Vein endothelial cell (primary cell): ENCODE measurements around the gene SCN2B. TPM values are rescaled to one million over a fixed set of nuclear protein-coding genes. Genes with fewer than 3 reads are reported as not detected.

ENCODE experiments used
- small RNA-seq: library from RNA; depleted of rRNA; stranded (forward); fragments of <200 nt; gene quantifications from one replicate; pipeline ENCODE3, GENCODE V24; 2012
- total RNA-seq: library from RNA; depleted of rRNA; stranded (reverse); fragments of >200 nt; gene quantifications from 2 replicates; pipeline ENCODE4 v1.2.3, GENCODE V29; 2012

SCN2B gene, protein sequence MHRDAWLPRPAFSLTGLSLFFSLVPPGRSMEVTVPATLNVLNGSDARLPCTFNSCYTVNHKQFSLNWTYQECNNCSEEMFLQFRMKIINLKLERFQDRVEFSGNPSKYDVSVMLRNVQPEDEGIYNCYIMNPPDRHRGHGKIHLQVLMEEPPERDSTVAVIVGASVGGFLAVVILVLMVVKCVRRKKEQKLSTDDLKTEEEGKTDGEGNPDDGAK
- total RNA-seq = under 0.01 TPM in 1 of 2 replicates, not detected in the other

GRCh38 chr11:118175993-118176777 is at the start of gene SCN2B:
Gene SCN2B (minus strand): TSS chr11:118176639. CDS start chr11:118176431, 208 bp downstream.

DNA sequence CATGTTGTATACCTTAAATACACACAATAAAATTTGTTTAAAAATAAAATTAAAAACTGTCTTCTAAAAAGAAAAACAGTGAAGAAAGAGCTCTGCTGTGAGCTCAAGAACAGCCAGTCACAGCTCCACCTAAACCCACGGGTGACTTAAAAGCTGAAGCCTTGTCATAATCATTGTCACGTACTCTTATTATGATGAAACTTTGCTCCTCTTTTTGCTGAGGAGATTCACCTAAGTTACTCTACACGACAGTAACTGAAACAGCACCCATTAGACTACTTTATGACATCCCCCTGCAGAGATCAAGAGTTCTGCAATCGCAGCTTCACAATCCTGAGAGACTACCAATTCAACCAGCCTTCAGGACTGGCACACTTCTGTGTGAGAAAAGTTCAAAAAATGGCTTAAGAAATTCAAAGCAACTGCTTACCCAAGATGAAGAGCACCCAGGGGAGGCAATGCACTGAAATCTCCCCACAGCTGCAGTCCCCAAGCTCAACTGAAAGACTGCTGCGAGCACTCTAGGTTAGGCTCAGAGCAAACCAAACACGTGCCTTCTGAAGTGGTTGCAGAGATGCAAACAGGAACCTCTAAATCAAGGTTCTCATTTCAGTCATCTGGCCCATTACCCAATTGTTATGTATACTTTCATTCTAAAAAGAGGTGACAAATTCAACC is 48.2 kb upstream of the SCN2B start, which contains the start of gene JAML:
JAML (minus strand) TSS at position 501 of the 678 bp plus-strand sequence. CDS start 10,145 bp downstream, outside the sequence.

DNA sequence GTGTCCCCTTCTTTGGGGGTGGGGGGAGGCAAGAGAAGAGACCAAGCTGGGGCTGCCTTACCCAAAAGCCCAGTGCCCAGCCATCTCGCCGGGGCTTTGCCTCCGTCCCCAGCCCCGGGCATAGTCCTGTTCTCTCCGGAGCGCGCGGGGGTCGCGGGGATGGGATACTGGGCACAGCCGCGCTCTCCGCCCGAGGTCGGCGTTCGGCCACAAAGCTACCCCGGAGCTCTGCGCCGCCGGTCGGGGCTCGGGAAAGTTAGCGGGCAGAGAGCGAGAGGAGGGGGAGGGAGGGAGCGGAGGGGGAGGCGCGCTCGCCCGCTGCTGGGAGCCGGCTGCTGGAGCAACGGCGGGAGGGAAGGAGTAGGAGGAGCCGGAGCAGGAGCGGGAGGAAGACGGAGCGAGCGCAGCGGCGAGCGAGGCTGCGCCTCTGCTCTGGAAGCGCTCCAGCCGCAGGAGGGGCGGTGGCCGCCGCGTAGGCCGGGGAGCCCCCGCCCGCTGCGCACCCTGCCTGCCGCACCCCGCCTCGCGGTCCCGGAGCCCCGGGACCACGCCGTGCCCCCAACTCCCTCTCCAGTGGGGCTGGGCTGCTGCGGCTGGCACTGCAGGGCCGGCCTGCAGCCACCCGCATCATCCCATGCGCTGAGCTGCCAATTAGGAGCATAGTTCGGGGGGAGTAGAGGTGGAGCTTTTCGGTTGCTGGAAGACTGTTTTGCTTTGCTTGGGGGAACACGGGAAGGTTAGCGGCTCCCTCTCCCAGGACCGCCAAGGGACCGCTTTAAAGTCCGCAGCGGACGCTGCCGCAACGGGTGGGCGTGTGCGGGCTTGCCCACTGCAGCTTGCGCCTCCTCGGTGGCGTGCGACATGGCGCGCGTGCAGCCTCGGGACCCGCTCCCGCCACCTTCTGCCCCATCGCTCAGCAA is 23.6 kb downstream of the SCN2B start, which contains the start of gene SCN4B:
SCN4B (minus strand) TSS at position 272 of the 920 bp plus-strand sequence; CDS start at position 122, 150 bp downstream.

Small RNAs within 50 kb of the gene (small RNA-seq; reads per million reads assigned to genes)
- gene HSPE1P18 = not detected

Other genes with a start within 250 kb of the SCN2B start
- gene TMPRSS13, start 247.2 kb downstream of the SCN2B start, total RNA-seq = not detected in 2 replicates
- 0.10 TPM in 1 of 2 replicates, not detected in the other for gene IL10RA, start 190.2 kb downstream of the SCN2B start, total RNA-seq
- not detected in 2 replicates for gene TMPRSS4, start 99.6 kb downstream of the SCN2B start, total RNA-seq
- gene SMIM35, start 89.7 kb downstream of the SCN2B start, total RNA-seq = not detected in 2 replicates
- under 0.01 TPM in 2 replicates for gene SCN4B, start 23.8 kb downstream of the SCN2B start, total RNA-seq
- gene JAML, start 48.4 kb upstream of the SCN2B start, total RNA-seq = 0.65 TPM in 1 of 2 replicates, not detected in the other
- gene MPZL3, start 75.7 kb upstream of the SCN2B start, total RNA-seq = 10.7 and 15.4 TPM in 2 replicates
- gene MPZL2, start 87.7 kb upstream of the SCN2B start, total RNA-seq = 25.8 and 42.1 TPM in 2 replicates
- 0.33 TPM in 1 of 2 replicates, not detected in the other for gene CD3E, start 128.1 kb upstream of the SCN2B start, total RNA-seq
- gene CD3D, start 166.1 kb upstream of the SCN2B start, total RNA-seq = not detected in 2 replicates
- not detected in 2 replicates for gene CD3G, start 167.7 kb upstream of the SCN2B start, total RNA-seq
- gene UBE4A, start 183.0 kb upstream of the SCN2B start, total RNA-seq = 55.9 and 60.8 TPM in 2 replicates
- 35.8 and 42.5 TPM in 2 replicates for gene ATP5MG, start 225.0 kb upstream of the SCN2B start, total RNA-seq